Activated naive CD8-positive, alpha-beta T cell treated with anti-CD3 and anti-CD28 coated beads, Interleukin-2, amount 10 ng/mL, durations not matched to agents 7 days and 5 days (primary cell): Measurements from ENCODE around the gene FARP2. TPM values are rescaled to one million over a fixed set of nuclear protein-coding genes. Genes with fewer than 3 reads are reported as not detected.

Source experiments
- ATAC-seq: fragments of 150-1000 bp; cut with Tn5 transposase; one replicate; pipeline ENCODE4 v1.10.0; 2021; ENCODE audit warnings: low read depth, moderate library complexity
- POLR2A ChIA-PET: fragments of 350-600 bp; sonication (Branson Sonifier 250); formaldehyde crosslinking; loops from one replicate; lab custom pipeline; 2021; ENCODE audit warnings: antibody characterized with exemption; lab: Charles Lee
- DNase-seq: peaks from one replicate; pipeline ENCODE4 v3.0.0; 2021
- H3K27ac Mint-ChIP-seq: one replicate; pipeline ENCODE4 v1.8.0; 2022; ENCODE audit warnings: mild to moderate bottlenecking, mixed read lengths
- H3K27me3 Mint-ChIP-seq: one replicate; pipeline ENCODE4 v1.8.0; 2022; ENCODE audit warnings: mild to moderate bottlenecking, moderate library complexity, mixed read lengths
- H3K36me3 Mint-ChIP-seq: one replicate; pipeline ENCODE4 v1.8.0; 2021; ENCODE audit warnings: mild to moderate bottlenecking, mixed read lengths
- H3K4me1 Mint-ChIP-seq: one replicate; pipeline ENCODE4 v1.8.0; 2021; ENCODE audit warnings: mixed read lengths
- H3K4me3 Mint-ChIP-seq: one replicate; pipeline ENCODE4 v1.8.0; 2022; ENCODE audit warnings: mild to moderate bottlenecking, moderate library complexity, mixed read lengths
- H3K9me3 Mint-ChIP-seq: one replicate; pipeline ENCODE4 v1.8.0; 2021; ENCODE audit warnings: mixed read lengths
- total RNA-seq, 2 experiments: library from RNA; stranded (reverse); gene quantifications; one replicate each; pipeline ENCODE4 v1.2.3, GENCODE V29; 2021

The FARP2 gene, protein sequence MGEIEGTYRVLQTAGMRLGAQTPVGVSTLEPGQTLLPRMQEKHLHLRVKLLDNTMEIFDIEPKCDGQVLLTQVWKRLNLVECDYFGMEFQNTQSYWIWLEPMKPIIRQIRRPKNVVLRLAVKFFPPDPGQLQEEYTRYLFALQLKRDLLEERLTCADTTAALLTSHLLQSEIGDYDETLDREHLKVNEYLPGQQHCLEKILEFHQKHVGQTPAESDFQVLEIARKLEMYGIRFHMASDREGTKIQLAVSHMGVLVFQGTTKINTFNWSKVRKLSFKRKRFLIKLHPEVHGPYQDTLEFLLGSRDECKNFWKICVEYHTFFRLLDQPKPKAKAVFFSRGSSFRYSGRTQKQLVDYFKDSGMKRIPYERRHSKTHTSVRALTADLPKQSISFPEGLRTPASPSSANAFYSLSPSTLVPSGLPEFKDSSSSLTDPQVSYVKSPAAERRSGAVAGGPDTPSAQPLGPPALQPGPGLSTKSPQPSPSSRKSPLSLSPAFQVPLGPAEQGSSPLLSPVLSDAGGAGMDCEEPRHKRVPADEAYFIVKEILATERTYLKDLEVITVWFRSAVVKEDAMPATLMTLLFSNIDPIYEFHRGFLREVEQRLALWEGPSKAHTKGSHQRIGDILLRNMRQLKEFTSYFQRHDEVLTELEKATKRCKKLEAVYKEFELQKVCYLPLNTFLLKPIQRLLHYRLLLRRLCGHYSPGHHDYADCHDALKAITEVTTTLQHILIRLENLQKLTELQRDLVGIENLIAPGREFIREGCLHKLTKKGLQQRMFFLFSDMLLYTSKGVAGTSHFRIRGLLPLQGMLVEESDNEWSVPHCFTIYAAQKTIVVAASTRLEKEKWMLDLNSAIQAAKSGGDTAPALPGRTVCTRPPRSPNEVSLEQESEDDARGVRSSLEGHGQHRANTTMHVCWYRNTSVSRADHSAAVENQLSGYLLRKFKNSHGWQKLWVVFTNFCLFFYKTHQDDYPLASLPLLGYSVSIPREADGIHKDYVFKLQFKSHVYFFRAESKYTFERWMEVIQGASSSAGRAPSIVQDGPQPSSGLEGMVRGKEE
- 10 to 100 TPM; 17.7 to 18.3 TPM for total RNA-seq

- no peaks in the 10 kb centered on the region for H3K27me3 Mint-ChIP-seq
- POLR2A ChIA-PET: no interaction called here
- peaks cover 17% of the 10 kb centered on the region for H3K4me1 Mint-ChIP-seq
Observed at GRCh38 chr2:241355983-241356870, at the start of gene FARP2. Gene FARP2 (plus strand): TSS chr2:241356285. CDS start chr2:241373108, 16,823 bp downstream.

DNA sequence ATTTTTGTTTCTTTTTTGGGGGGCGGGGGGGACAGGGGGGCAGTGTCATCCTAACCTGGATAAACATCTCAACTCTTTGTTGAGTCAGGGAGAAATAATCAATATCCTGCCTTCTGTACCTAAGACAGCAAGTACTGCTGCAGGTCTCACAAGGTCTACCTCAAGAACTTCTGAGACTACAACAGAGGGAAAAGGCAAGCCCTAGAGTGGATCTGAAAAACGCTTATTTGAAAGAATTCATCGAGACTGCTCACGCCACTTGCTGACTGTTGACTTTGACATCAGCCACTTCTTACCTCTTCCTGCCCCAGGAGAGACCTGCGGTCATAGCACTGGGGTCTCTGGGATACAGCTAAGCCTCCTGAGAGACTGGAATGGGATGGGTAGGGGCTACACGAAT, 49.0 kb upstream of the FARP2 start:
- H3K9me3 Mint-ChIP-seq: no peaks in the 10 kb centered on the region

More at GRCh38 chr2:241355983-241356870, at the start of gene FARP2:
- Mint-ChIP-seq H3K9me3 (no peaks in the 10 kb centered on the region), H3K27ac (peak within 1 kb of the TSS; percentile 90), H3K4me3 (peak within 1 kb of the TSS; percentile 87), H3K36me3 (peaks cover 4% of the 10 kb centered on the region)
- DNase-seq (peak; percentile 97), ATAC-seq (peak; percentile 98)

DNA sequence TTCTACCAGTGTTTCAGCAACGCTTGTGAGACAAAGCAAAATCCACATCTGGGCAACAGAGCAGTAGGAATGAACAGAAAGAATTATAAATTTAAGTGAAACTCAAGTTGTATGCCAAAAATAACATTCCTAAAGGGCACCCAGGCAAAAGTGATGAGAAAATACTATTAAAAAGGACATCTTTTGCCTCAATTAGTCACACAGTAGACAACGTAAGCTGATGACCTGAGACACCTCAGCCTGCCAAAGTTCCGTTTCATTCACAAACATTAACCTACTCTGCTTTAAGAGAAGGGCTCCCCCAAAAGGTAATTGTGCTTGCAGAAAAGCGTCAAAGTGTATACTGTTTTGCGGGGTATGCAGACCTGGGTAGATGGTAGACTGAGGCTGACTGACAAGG, 47.8 kb upstream of the FARP2 start:
- Mint-ChIP-seq H3K27ac (no peak overlapping the region), H3K4me3 (no peak overlapping the region), H3K36me3 (peaks cover 5% of the 10 kb centered on the region), H3K9me3 (no peaks in the 10 kb centered on the region), H3K4me1 (peaks cover 54% of the 10 kb centered on the region), H3K27me3 (no peaks in the 10 kb centered on the region)
- DNase-seq (no peak), ATAC-seq (no peak)
- POLR2A ChIA-PET: no interaction called here

More for the DNA sequence above, 49.0 kb upstream of the FARP2 start:
- Mint-ChIP-seq H3K27ac (no peak overlapping the region), H3K27me3 (no peaks in the 10 kb centered on the region), H3K4me3 (no peak overlapping the region), H3K4me1 (peaks cover 53% of the 10 kb centered on the region), H3K36me3 (peaks cover 5% of the 10 kb centered on the region)
- POLR2A ChIA-PET: no interaction called here
- ATAC-seq (no peak), DNase-seq (no peak)

DNA sequence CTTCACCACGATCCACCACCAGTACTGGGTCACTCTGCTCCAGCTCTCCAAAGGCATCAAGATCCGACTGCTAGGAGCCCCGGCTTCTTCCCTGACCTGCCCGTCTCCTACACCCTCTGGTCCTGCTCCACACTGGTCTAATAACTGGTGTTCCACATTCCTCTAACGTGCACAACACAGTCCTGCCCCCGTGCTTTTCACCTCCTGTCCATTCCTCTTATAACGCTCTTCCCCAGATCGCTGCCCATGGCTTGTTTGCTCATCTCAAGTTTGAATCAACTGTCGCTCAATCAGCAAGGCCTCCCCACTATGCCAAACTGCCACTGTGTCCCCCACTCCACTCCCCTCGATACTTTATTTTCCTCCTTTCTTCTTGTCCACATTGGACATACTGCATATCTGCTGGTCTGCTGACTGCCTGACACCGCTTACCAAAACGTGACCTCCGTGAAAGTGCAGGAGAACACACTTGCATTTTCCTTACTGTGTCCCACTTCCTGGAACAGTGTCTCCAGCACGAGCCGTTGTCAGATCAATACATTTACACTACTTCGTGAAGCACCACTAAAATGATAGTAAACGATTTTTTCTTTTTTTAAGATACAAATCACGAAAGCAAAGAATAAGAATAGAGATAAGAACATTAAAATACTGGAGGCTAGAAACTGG, 47.1 kb upstream of the FARP2 start:
- DNase-seq: no peak
- H3K4me1 Mint-ChIP-seq: peaks cover 57% of the 10 kb centered on the region
- peaks cover 5% of the 10 kb centered on the region for H3K36me3 Mint-ChIP-seq
- no peaks in the 10 kb centered on the region for H3K27me3 Mint-ChIP-seq
- H3K9me3 Mint-ChIP-seq: no peaks in the 10 kb centered on the region
- POLR2A ChIA-PET: no interaction called here
- ATAC-seq: no peak
- no peak overlapping the region for H3K27ac Mint-ChIP-seq
- peak overlapping the region; percentile 13 for H3K4me3 Mint-ChIP-seq

GRCh38 chr2:241309684-241310117, 46.4 kb upstream of the FARP2 start:
- peak overlapping the region; percentile 73 for H3K4me3 Mint-ChIP-seq
- POLR2A ChIA-PET: interaction anchor here (0.6 kb wide), 1 partner anchor 19 kb away, joined by 3 read pairs; no protein-coding TSS in a partner anchor
- H3K4me1 Mint-ChIP-seq: peaks cover 55% of the 10 kb centered on the region
- peak overlapping the region; percentile 84 for H3K27ac Mint-ChIP-seq
- no peaks in the 10 kb centered on the region for H3K27me3 Mint-ChIP-seq
- peaks cover 5% of the 10 kb centered on the region for H3K36me3 Mint-ChIP-seq
- no peaks in the 10 kb centered on the region for H3K9me3 Mint-ChIP-seq
- peak; percentile 57 for DNase-seq
- peak; percentile 97 for ATAC-seq

DNA sequence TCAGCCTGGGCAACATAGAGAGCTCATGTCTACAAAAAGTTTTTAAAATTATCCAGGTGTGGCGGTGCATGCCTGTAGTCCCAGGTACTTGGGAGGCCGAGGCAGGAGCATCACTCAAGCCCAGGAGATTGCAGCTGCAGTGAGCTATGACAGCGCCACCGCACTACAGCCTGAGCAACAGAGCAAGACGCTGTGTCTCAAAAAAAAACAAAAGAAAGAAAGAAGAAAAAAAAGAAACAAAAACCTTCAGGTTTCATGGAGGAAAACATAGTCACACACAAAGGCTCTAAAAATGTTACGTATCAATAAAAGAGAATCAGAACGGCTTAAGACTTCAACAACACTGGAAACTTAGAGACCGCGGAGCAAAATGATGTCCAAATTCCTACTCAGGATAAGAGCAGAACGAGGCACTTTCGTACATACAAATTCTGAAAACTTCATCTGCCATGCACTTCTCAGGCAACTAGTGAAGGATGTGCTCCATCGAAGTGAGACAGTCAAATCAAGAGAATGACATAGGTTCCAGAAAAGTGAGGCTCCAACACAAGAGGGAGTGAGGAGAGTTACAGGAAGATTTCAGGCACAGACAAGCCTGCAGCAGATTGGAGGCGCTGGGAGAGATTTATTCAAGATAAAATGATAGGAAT, 45.0 kb upstream of the FARP2 start:
- ATAC-seq (no peak), DNase-seq (no peak)
- H3K4me3 Mint-ChIP-seq: no peak overlapping the region
- peaks cover 48% of the 10 kb centered on the region for H3K4me1 Mint-ChIP-seq
- POLR2A ChIA-PET: no interaction called here
- peaks cover 5% of the 10 kb centered on the region for H3K36me3 Mint-ChIP-seq
- no peaks in the 10 kb centered on the region for H3K27me3 Mint-ChIP-seq
- no peak overlapping the region for H3K27ac Mint-ChIP-seq
- H3K9me3 Mint-ChIP-seq: no peaks in the 10 kb centered on the region

GRCh38 chr2:241312082-241312481, 44.0 kb upstream of the FARP2 start:
- Mint-ChIP-seq H3K27ac (no peak overlapping the region), H3K4me1 (peaks cover 52% of the 10 kb centered on the region), H3K4me3 (no peak overlapping the region), H3K36me3 (peaks cover 10% of the 10 kb centered on the region), H3K27me3 (no peaks in the 10 kb centered on the region), H3K9me3 (no peaks in the 10 kb centered on the region)
- no peak for DNase-seq
- ATAC-seq: no peak
- POLR2A ChIA-PET: no interaction called here

- Mint-ChIP-seq H3K9me3 (no peaks in the 10 kb centered on the region), H3K4me1 (peaks cover 57% of the 10 kb centered on the region), H3K4me3 (peak overlapping the region; percentile 100), H3K27ac (peak overlapping the region; percentile 47), H3K27me3 (no peaks in the 10 kb centered on the region), H3K36me3 (peaks cover 16% of the 10 kb centered on the region)
- no peak for ATAC-seq
- POLR2A ChIA-PET: interaction anchor here (0.8 to 2.6 kb wide), 4 partner anchors 11 to 692 kb away, joined by 3 to 9 read pairs (median 4); partner anchors contain the start of gene DTYMK
- no peak for DNase-seq
Observed at GRCh38 chr2:241313543-241314095, 42.5 kb upstream of the FARP2 start.

DNA sequence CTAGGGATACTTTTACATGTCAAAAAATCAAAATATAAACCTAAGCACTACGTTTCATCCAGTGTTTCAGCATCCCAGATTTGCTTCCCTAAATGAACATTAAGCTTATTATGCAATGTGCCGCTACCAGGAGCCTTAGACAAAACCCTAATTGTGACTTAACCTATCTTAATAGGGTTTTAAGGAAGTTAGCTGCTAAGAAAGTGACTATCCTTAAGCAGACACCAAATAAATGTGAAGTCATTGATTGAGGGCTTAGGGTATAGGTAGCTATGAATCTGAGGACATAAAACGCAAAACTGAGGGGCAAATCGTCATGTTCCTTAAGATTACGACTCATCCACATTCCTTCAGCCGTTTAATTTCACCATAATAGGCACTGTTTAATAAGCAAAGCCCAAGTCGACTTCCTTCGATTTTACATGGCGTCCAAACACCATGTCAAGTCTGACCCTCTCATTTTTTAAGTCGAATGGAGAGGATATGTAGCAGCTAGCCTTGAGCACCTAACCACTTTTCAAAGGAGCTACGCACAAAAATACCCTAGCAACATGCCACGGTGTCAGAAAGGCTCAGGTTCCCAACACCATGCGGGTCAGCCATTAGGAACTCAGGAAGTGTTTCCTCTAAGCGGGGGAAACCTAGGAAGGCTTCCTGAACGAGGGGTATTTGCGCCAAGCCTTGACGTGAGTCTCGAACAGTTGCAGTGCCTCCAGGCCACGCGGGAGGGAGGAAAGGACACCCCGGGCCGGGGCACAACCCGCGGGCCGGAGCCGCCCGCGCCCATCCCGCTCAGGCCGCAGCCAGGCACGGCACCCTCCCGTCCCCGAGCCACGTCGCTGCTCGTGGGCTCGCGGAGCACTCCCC, 41.6 kb upstream of the FARP2 start:
- Mint-ChIP-seq H3K27me3 (no peaks in the 10 kb centered on the region), H3K4me1 (peaks cover 54% of the 10 kb centered on the region), H3K4me3 (peak overlapping the region; percentile 100), H3K36me3 (peaks cover 15% of the 10 kb centered on the region), H3K27ac (peak overlapping the region; percentile 100), H3K9me3 (no peaks in the 10 kb centered on the region)
- POLR2A ChIA-PET: interaction anchor here (0.8 to 2.6 kb wide), 14 partner anchors 10 to 693 kb away, joined by 3 to 9 read pairs (median 5); partner anchors contain the start of genes DTYMK, MTERF4 and PASK
- ATAC-seq (no peak), DNase-seq (no peak)

GRCh38 chr2:241315093-241315878, 40.8 kb upstream of the FARP2 start, which contains the start of gene HDLBP:
Gene HDLBP (minus strand): TSS chr2:241315672. CDS start chr2:241266869, 48,803 bp downstream.
- DNase-seq (peak; percentile 100), ATAC-seq (peak; percentile 83)
- Mint-ChIP-seq H3K27ac (peak within 1 kb of the TSS; percentile 100), H3K4me3 (peak within 1 kb of the TSS; percentile 100), H3K4me1 (peaks cover 54% of the 10 kb centered on the region), H3K27me3 (no peaks in the 10 kb centered on the region), H3K9me3 (no peaks in the 10 kb centered on the region), H3K36me3 (peaks cover 21% of the 10 kb centered on the region)
- POLR2A ChIA-PET: interaction anchor here (0.6 to 2.6 kb wide), 16 partner anchors 9 to 694 kb away, joined by 3 to 9 read pairs (median 4); partner anchors contain the start of genes MTERF4 and PASK
